HG03108 (cell line): ENCODE data around the gene CDCA4.

ENCODE experiments used
- ATAC-seq: cut with Tn5 transposase; IDR thresholded peaks from one replicate; pipeline ENCODE4 v1.9.1; 2021; ENCODE audit warnings: moderate library complexity; ENCODE audit not compliant: unreplicated experiment

Gene CDCA4

DNA sequence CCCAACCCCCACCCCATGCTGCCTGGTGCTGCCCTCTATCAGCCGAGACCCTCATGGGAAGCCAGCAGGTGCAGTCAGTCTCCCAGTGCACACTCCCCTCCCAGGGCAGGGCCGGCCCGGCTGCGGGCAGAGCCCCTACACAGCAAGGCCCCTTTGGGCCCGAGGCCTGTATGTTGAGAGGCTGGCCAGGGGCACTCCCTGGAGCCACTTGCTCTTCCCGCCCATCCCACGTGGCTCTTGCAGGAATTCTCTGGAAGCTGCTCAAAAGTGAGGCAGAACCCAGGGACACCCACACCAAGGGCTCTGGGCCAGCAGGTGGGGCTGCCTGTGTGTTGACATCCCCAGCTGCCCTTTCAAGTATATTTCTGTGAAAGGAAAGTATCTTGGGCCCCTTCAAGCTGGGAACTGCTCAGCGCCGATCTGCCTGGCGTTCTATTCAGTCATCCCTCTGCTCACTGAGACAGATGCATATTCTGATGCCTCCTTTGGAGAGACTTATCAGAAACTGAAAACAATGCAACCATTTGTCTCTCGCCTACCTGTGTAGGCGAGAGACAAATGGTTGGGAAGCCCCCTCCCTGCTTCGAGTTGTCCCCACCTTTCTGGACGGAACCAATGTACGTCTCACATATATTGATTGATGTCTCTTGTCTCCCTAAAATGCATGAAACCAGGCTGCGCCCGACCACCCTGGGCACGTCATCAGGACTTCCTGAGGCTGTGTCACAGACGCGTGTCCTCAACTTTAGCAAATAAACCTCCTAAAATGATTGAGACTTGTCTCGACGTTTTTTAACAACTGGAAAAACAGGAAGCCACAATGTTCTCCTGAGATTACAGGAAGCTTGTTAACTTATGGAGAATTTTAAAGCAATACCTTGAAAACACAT is 38.4 kb upstream of the CDCA4 start:
- ATAC-seq, result no peak

DNA sequence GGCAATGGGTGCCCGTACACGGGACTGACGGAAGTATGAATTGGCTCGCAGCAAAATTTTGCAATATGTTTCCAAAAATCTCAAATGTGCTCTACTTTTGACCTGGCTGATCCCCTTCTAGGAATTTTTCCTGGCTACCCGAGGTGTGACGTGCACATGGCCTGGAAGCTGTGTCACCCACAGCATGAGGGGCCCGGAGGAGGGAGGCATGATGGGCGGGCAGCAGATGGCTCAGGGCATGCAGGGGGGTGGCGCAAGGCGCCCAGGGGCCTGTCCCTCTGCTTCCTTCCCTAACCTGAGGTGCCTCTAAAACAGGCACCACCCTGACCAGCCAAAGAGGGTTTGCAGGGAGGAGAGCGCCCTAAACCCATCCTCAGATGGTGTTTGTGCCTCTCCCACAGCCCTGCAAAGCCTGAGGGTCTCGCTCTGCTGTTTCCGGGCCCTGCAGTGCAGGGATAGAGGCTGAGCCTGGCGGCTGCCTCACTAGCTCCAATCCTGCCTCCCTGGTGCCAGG is 37.7 kb upstream of the CDCA4 start:
- ATAC-seq, result no peak

DNA sequence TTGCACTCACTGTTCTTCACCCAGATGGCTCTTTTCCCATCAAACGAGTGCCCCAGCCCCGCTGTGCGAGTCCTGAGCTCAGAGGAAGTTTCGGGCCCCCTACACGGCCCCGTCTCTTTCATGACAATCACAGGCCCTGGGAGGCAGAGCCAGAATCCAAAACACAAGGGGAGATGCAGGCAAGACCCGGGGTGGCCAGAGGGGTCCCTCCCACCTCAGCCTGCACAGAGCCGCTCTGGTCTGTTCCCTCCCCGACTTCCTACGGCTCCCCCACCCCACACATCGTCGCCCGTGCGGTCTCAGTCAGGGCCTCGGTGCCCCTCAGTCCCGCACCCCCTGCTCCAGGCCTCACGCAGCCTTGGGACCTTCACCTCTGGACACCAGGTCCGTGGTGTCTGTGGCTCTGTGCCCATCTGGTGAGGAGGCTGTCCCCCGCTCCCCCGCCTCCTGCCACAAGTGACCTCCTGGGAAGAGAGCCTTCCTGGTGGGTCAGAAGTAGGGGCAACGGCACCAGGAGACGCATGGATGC is 35.5 kb upstream of the CDCA4 start:
- no peak for ATAC-seq

DNA sequence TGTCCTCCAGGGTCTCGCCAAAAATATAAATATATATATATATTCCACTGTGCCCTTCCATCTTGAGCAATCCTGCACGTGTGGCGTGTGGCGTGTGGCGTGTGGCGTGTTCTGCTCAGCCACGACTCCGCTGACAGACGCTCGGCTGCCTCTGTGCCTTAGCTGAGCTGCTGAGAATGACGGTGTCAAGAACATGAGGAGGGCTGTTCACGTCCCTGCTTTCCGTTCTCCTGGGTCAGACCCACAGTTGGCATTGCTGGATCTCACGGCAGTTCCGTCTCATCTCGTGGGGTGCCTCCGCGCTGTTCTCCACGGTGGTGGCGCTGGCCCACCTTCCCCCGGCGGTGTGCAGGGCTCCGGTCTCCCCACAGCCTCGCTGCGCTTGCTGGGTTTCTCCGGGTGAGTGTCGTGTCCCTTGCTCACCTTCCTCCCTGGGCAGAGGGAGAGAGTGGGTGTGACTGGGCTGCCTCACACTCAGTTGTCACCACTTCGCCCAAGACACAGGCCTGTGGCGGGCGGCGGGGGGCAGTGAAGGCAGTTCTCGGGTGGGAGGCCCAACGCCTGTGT is 34.9 kb upstream of the CDCA4 start:
- no peak for ATAC-seq

DNA sequence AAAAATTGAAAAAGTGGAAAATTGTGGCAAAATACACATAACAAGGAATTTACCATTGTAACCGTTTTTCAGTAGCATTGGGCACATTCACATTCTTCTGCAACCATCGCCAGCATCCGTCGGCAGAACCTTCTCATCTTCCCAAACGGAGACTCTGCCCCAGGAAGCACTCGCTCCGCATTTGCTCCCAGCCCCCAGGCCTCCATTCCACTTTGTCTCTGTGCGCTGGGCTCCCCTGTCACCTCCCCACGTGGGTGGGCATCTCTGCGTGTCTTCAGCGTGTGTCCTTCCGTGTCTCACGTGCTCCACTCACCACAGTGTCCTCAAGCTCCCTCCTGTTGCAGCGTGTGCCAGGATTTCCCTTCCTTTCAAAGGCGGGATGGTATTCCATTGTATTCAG is 34.5 kb upstream of the CDCA4 start:
- no peak for ATAC-seq

DNA sequence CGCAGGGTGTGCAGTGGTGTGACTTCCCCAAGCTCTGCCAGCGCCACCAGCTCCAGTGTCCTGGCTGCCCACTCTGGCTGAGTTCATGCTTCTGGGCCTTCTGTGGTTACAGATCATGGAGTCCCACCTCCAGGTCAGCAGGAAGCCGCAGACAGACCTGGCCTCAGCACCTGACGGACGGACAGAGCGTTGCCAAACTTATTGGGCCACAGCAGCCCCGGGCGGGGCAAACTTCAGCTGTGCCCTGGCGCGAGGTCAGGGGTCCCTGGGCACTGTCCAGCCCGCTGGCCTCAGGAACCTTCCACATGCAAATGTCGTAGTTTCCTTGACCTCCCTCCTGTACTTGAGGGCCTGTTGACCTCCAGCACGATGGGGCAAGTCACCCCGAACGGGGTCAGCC is 33.1 kb upstream of the CDCA4 start:
- no peak for ATAC-seq

DNA sequence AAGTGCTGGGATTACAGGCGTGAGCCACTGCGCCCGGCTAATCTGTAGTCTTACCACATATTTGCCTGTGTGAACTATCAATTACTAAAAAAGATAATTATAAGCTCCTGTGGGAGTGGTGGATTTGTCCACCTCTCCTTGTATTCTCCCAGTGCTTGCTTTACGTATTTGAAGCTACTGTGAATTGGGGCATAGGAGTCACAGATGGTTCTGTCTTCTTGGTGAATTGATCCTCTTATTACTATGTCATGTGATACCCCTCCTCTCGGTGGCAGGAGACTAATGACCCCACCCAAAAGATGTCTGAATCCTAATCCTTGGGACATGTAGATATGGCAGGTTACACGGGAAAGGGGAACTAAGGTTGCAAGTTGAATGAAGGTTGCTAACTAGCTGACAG is 32.5 kb upstream of the CDCA4 start:
- no peak for ATAC-seq

DNA sequence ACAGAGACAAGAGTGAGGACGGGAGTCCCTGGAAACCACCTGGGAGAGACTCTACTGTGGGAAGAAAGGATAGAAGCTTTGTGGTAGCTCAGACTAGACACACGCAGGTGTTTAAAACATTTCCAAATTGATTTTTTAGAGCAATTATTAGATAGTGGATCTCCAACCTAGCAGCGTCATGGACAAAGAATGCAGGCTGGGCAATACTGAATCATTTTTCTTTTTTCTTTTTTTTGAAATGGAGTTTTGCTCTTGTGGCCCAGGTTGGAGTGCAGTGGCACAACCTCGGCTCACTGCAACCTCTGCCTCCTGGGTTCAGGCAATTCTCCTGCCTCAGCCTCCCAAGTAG is 31.2 kb upstream of the CDCA4 start:
- ATAC-seq, result no peak

DNA sequence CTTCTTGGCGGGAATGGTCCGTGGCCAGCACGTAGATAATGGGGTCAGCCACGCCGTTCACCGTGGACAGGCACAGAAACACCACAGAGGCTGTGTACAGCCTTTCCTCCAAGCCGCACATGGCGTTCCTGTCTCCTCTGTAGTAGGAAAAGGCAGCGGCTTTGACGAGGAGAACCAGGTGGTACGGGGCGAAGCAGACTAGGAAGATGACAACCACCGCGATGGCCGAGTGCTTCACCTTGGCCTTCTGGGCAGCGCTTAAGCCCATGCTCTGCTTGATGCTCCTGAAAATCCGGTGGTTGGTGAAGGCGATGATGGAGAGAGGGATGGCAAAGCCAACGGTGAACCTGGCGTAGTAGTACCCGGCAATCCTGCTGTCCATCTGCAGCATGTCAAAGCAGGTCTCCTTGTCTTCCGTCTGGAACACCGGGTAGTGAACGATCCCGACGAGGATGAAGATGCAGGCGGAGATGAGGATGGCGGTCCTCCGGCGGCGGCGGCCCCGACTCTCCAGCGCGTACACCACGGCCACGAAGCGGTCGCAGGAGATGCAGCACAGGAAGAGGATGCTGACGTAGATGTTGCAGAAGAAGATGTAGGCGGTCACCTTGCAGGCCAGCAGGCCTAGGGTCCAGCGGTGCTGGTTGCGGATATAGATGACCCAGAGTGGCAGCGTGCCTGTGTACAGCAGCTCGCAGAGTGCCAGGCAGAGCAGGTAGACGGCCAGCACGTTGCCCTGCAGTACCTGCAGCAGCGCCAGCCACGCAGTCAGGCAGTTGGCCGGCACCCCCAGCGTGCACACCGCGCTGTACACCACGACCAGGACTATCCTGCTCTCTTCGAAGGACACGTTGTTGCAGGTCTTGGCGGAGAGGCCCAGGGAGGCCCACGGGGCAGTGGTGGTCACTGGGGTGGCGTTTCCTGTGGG is 30.6 kb upstream of the CDCA4 start:
- no peak for ATAC-seq

DNA sequence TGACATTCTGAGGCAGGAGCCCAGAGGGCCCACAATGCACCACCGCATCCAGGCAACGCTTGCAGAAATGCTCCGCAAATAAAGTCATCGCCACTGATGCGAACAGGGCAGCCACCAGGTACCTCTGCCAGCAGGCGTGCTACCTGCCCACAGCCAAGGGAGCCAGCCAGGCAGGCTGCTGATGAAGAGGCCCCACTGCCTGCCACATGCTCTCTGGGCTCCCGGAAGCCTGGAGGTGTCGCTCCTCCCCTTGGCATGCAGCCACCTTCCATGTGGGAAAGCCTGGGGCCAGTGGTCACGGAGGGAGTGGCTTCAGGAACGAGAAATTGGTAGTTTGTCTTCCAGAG is 29.6 kb upstream of the CDCA4 start:
- no peak for ATAC-seq

DNA sequence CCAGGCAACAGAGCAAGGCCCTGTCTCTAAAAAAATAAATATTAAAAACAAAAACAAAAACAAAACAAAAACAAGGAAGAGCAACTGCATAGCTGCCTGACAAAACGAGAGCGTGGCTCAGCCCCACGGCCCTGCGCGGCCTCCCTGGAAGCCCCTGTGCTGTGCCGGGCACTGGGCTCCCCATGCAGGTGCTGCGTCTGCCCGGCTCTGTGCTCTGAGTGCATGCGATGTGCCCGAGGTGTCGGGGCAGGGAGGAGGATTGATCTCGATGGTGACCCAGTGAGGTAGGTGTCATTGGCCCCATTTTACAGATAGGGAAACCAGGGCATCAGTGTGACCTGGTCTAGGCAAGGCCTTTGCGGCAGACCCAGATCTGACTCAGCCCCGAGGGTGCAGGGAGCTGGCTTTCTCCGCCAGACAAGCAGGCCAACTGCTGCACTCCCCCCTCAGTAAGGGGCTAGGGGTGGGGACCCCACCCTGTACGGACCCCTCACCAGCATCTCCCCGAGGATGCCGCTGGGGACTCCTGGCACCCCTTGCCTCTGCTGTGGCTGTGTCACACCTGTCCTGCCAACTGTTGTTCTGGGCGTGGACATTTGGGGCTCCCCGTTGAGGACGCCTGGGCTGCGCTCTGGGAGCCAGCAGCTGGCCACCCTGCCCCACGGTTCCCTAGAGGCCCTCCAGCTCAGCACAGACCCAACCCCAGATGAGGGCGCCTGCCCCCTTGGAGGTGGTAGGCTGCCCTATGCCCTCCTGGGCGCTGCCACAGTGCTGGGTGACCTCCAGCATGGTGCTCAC is 29.1 kb upstream of the CDCA4 start:
- no peak for ATAC-seq

DNA sequence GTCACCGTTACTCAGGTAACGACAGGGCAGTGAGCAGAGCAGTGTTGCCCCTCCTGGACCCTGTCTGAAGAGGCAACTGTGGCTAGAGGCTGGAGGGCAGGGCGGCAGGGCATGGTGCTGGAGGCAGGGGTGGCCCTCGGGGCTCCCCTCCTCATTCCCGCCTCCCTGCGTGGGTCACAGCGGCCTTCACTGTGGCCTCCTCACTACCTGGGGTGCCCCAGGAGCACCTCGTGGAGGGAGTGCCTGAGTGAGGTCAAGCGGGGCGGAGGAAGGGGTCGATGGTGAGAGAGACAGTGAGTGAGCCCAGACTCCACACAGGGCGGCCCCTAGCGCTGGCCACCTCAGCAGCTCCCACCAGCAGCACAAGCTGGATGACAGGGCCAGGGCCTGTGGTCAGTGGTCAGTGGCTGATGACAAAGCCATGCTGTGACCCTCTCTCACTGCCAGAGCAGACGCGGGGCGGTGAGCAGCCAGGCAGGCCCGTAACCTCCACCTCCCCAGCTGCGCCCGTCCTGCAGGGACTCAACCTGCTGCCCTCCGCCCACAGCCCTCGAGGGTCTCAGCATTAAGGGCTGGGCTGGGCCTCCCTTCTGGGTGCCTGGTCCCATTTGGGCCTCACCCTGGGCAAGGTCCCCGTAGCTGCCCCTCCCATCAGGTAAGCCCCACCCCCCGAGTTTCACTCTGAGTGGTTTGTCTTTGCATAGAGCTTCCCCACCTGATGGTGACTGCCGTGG is 26.6 kb upstream of the CDCA4 start:
- ATAC-seq, result no peak

DNA sequence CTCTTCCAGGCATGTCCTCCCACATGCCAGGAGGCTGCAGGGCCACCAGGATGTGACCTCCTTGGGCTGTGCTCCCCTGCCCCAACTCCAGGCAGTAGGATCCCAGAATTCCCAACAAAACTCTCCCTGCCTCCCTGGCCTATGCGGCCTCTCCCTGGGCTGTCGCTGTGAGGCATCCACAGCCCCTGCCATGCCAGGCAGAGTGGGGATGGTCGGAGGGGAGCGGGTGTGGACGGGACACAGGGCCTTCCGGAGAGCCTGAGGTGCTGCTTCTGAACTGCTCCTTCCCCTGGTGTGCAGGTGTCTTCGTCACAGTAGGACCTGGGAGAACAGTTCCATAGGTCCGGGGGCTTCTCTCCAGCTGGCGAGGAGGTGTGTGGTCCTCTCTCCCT is 26.0 kb upstream of the CDCA4 start:
- no peak for ATAC-seq

DNA sequence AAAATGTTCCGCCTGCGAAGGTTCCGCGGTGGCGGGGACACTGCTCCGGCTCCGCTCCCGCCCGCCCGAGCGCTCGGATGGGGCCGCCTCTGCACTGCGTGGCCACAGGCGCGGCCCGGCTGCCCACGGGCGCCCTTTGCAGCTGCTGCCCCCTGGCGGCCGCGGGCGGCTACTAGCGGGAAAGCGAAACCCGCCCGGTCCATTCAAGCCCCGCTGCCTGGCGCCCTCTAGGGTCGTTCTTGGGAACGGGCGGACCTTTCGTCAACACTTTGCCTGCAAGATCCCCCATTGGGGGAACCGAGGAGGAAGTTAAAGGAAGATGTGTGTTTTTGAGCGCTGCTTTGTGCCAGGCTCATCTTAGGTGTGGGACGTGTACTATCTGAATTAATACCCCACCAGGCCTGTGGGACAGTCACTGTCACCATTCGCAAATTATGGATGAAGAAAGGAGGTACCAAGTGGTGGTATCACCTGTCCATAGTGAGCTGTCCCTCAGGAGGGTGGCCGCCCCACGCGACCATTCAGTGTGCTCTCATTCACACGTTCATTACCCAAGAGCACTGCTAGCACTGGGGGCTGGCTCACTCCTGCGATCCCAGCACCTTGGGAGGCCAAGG is 24.9 kb upstream of the CDCA4 start:
- peak; percentile 69 for ATAC-seq

DNA sequence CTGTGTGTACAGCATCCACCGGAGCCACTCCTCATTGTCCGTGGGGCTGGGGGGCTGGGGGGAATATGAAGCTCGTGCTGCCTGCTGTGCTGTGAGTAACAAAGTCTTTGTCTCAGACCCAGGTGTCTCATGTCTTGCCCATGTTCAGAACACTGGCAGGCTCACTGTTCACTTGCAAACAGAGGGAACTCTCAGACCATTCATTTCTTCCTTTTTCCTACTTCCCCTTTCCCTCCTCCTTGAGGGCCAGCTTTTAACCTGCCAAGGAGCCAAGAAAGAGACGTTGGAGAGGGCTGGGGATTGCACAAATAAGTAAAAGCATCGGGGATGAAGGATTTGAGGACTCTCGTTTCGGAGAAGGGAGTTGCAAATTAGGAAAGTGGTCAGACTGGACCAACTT is 22.8 kb upstream of the CDCA4 start:
- no peak for ATAC-seq

DNA sequence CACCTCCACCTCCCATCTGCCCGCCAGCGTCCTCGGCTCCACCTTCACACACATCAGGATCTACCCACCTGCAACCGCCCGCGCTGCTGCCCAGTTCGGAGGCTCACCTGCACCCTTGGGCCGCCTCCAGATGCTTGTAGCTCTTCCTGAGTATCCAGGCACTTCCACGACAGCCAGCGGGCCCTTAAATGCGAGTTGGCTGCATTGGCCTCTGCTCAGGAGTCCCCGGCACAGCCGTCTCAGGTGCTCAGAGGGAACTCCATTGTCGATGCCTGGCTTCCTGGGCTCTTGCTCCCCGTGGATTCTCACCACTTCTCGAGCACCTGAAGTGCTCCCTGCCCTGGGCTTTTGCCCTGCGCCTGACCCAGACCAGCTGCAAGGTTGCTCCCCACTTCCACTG is 21.9 kb upstream of the CDCA4 start:
- no peak for ATAC-seq

DNA sequence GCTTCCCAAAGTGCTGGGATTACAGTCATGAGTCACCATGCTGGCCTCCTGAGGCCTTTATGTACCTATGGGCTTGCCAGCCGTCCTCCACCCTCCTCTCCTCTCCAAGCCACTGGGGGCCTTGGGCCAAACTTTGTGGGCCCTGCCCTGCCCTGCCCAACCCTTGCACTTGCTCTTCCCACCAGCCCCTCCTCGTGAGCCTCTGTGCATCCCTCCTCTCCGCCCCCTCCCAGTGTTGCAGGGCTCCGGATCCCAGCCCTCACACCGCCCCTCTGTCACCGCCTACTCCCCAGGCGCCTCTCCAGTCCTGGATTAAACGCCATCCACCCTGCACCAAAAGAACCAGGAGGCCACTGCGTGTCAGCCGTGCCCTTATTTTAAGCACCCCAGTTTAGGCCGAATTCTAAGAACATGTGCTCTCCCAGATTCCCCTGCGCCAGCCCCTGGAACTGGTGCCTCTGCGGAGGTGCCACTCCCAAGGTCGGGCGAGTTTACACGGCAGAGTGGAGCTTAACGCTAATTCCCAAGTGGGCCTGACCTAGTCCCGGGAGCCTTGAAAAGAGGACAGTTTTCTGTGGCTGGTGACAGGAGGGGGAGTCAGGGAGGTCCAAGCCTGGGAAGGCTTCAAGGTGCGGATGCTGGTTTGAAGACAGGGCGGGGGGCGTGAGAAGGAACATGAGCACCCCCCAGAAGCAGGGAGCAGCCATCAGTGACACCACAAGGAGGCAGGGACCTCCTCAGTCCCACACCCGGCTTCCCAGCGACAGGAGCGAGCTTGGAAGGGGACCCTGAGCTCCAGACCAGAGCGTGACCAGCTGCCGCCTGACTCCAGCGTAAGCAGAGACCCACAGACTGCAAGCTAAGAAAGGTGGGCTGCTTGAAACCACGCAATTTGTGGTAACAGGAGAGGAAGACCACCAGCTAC is 21.2 kb upstream of the CDCA4 start:
- ATAC-seq, result no peak

DNA sequence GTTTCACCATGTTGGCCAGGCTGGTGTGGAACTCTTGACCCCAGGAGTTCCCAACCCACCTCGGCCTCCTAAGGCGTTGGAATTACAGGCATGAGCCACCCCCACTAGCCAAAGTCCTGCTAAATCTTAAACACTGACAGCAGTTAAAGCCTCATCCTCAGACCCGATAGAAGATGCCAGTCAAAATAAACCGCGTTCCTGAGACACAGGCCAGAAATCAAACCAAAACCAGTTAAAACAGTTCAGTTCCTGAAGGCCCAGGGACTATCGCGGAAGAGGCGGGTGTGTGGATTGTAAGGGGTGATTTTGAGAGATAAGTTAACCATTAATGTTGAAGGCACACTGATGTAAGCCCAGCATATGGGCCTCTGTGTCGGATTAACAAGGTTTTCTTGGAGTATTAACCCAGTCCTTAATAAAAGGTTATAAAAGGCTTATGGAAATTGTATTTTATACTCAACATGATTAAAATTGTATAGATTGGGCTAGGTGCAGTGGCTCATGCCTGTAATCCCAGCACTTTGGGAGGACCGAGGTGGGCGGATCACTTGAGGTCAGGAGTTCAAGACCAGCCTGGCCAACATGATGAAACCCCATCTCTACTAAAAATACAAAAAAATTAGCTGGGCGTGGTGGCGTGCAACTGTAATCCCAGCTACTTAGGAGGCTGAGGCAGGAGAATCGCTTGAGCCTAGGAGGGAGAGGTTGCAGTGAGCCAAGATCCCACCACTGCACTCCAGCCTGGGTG is 18.7 kb upstream of the CDCA4 start:
- ATAC-seq, result no peak
